ENCODE data around the gene KRTAP10-8.
"Not testable (repeated sequence)": the region's sequence is repeated elsewhere in the genome, so short reads cannot be mapped to it uniquely, and the experiment has no call there.

Gene KRTAP10-8

DNA sequence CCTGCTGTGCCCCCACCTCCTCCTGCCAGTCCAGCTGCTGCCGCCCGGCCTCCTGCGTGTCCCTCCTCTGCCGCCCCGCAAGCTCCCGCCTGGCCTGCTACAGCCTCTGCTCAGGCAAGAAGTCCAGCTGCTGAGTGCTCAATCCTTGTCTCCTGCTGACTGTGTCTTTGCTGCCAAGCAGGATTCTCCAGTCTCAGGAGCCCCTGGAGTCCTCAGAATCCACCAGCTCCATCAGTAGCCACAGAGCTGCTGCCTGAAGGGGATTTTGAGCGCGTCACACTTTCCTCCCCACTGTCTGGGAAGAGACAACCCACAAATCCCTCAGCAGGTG is 35.3 kb downstream of the KRTAP10-8 start:
- DNase-seq, result no peak

DNA sequence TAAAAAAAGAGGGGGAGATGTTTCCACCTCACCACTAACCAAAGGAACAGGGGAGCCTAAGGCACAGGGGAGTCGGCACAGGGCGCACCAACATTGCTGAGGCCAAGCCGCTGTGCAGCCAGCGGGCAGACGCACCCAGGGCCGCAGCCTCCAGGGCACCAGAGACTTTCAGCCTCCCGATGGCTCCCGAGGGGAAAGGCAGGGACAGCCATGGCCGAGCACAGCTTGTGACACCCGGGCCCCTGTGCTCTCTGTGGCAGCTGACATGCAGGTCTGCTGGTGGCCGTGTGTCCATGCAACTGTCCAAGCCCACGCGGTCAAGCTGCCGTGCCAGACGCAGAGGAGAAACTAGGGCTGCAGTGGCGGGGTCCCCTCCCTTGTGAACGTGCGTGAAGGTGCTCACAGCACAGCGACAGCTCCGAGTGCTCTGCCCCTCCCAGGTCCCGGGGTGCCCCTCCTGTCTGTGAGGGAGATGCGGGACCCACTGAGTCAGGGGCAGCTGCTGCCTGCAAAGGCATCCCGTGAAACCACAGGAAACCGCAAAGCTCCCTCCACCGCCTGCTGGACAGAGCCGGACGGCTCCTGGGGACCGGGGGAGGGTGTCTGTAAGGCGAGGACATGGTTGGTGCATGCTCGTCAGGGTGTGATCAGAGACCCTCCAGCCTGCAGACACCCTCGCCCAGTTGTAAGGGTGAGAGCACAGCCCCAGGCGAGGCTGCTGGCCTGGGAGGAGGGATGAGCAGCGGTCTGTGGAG is 36.9 kb downstream of the KRTAP10-8 start:
- no peak for DNase-seq

GRCh38 chr21:44649521-44650100 is 37.7 kb downstream of the KRTAP10-8 start:
- no peak for DNase-seq

DNA sequence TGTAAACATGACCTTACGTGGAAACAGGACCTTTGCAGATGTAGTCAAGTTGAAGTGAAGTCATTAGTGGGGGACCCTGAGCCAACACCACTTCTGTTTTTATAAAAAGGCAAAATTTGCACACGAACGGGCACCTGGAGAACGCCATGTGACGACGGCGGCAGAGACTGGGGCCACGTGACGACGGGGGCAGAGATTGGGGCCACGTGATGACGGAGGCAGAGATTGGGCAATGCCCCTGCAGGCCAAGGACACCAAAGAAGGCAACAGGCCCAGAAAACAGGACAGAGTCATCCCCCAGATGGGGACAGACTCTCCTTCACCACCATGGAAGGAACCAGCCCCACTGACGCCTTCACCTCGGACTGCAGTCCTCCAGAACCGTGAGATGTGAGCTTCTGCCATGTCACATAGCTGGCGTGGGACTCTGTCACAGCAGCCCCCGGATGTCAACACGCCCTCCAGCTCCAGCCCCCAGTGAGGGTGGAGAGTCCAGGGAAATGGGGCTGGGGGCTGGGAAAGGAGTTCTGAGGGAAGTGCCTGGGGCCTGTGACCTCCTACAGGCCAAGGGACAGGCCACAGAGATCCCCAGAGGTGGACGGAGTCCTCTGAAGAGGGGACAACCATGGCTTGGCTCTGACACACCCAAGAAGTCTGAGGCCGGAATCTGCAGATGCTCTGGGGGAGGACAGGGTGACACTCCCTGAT is 38.5 kb downstream of the KRTAP10-8 start:
- DNase-seq, result no peak

DNA sequence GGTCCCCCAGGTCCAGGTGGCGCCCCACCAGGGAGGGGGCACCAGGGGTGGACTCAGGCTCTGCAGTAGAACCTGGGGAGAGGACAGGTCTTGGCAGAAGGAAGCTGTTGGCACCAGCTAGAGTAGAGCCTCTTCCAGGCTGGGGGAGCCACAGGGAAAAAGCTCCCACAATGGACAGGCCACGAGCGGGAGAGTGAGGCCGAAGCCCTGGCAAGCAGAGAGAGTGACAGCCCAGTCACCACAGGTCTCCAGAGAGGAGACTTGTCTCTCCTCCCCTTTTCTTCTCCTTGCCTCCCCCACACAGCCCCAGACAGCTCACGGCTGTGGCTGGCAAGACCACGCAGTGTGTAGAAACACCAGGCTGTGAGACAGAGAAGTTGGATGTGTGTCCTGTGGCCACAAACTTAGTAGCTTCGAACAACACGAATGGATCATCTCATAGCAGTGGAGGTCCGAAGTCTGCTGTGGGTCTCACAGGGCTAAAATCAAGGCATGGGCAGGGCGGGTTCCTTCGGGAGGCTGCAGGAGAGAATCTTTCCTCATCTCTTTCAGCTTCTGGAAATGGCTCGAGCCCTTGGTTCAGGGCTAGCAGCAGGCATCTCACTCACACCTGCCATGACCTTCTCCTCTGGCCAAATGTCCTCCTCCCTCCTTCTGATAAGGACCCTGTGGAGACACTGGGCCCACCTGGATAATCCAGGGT is 39.2 kb downstream of the KRTAP10-8 start:
- DNase-seq, result no peak

GRCh38 chr21:44653123-44653522 is 41.2 kb downstream of the KRTAP10-8 start:
- DNase-seq, result no peak

DNA sequence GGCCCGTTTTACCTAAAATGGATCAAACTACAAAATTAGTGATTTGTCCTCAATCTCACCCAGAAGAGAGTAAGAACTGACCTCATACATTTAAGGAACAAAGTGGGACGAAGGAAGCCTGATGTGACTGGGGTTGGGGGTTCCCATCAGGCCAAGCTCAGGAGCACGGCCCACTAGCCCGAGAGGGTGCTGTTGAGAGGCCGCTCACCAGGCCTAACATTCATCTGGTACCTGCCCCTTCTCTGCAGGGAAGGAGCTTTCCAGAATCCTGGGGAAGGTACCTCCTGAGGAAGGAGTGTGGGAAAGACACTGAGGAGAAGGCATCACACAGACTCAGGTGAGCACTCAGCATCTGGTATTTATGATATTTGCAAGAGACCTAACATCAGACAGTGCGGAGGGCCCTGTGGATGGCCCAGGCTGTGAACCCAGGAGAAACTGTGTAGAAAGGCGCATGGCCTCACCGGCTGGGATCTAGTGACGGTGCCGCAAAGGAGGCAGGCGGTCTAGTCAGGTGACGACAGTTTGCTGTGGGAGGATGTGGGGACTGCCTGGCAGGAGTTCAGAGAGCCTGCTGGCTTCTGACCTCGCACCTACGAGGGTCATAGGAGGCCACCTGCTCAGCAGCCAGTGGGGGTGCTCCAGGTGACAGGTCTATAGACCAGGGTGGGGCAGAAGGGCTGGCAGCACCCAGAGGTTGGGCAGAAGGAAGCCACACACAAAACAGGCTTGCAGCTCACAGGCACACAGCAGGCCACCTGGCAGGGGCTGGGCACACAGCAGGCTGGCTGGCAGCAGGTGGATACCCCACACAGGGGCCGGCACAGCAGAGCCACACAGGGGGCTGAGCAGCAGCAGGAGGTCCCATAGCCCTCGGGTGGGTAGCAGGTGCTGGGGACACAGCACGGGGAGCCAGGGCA is 42.0 kb downstream of the KRTAP10-8 start:
- no peak for DNase-seq

DNA sequence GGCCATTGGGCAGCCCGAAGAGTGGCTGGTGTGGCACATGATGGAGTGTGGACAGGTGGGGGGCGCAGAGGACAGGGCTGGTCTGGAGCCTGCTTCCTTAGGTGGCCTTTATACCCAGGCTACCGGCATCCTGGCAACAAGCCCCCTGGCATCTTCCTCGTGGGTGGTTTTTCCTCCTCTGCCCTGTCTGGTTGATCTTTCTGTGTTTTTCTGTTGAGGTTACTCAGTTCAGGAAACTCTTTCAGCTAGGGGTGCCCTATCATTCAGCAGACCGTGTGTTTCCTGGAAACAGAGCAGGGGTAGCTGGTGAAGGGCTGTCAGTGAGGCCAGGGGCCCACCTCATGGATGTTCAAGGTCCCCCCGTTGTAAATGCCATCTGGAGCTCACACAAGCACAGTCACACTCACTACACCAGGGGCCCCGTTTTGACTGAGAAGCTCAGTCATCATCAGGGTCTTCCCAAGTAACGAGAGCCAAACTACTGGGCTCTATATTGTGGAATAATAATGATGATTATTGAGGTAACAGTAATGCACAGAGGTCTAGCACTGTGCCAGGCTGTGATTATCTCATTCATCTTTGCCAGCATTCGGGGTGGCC is 42.8 kb downstream of the KRTAP10-8 start, which contains the start of gene KRTAP12-4:
TSS of gene KRTAP12-4 (minus strand) at position 84 of the 600 bp plus-strand sequence. CDS start at position 39, 45 bp downstream.
- no peak for DNase-seq

GRCh38 chr21:44656868-44657267 is 45.0 kb downstream of the KRTAP10-8 start:
- no peak for DNase-seq

- DNase-seq, result no peak
These were observed 46.0 kb downstream of the KRTAP10-8 start, which contains the start of gene KRTAP12-3 for GRCh38 chr21:44657635-44658540. TSS of gene KRTAP12-3 (plus strand) at chr21:44657932. CDS start at chr21:44657980, 48 bp downstream.

- DNase-seq, result no peak
These were observed 46.6 kb downstream of the KRTAP10-8 start for GRCh38 chr21:44658541-44658910.

GRCh38 chr21:44658913-44659595 is 47.2 kb downstream of the KRTAP10-8 start:
- DNase-seq, result no peak

GRCh38 chr21:44661567-44661966 is 49.7 kb downstream of the KRTAP10-8 start:
- DNase-seq, result not testable (repeated sequence)

Measured in inflammatory macrophage treated with lipopolysaccharide for 1 hour (primary cell).